GM19035 (cell line): Measurements from ENCODE around the gene SLC6A17.

Source experiments
- ATAC-seq: cut with Tn5 transposase; IDR thresholded peaks from one replicate; pipeline ENCODE4 v1.9.1; 2021; ENCODE audit not compliant: unreplicated experiment

Gene SLC6A17

DNA sequence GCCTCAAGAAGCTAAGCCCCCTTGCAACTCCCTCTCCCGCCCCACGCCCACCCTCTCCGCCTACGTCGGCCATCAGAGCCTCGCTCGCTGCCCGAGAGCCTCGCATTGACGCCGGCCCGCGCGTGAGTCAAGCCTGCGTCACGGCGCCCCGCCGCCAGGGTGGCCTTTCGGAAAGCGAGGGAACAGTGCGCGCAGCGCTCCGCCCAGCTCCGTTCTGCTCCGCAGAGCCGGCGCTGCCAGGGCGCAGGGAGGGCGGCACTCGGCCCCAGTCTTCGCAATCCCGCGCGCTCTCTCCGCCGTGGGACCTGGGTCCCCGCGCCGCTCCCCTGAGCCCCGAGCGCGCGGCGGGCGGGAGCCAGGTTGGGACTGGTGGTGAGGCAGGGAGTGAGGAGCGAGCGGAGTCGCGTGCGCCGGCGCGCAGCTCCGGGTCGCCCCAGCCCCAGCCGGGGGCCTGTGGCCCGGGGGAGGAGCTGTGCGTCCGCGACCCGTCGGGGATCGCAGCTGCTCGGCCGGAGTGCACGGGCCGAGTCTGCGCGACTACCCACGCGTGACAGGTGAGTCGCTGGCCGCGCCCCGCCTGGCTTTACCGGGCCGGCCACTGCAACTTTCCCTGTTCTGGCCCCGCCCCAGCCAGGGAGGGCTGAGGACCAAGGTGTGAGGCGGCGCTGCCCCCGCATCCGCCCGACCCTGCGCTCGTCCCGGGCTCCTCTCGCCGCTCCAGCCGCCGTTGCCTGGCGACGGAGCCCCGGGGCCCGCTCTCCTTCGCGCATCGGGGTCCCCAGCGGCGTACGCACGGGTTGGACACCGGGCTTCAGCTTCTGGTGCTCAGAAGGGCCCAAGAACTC lies at the start of gene SLC6A17:
SLC6A17 (plus strand) TSS at position 165 of the 845 bp plus-strand sequence. CDS start 16,436 bp downstream, outside the sequence.
- no peak for ATAC-seq

DNA sequence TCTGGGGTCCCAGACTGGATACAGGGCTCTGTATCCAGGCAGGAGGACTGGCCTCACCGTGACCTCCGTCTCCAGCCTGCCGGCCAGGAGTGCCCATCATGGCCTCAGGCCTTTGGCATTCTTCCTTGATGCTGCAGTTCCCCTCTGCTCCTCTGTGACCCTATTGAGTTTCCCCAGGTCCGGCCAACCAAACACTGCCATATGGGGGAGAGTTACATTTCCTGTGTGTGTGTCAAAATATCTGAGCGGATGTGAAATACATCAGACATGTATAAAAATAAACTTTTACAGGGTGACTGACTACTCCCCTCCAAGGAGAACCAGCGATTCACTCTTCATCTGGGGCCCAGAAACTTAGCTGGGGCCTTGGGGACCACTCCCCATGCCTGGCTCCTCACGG lies 48.2 kb upstream of the SLC6A17 start:
- ATAC-seq = no peak

GRCh38 chr1:110106013-110106941 lies 44.0 kb upstream of the SLC6A17 start:
- ATAC-seq = no peak

- no peak for ATAC-seq
Measured at GRCh38 chr1:110107867-110108469, 42.3 kb upstream of the SLC6A17 start.

- ATAC-seq = no peak
Measured at GRCh38 chr1:110111081-110111480, 39.2 kb upstream of the SLC6A17 start.

- ATAC-seq = no peak
Measured at GRCh38 chr1:110112143-110112542, 38.2 kb upstream of the SLC6A17 start, which contains the start of gene UBL4B. UBL4B (plus strand) TSS chr1:110112443; CDS start chr1:110112535, 92 bp downstream.

DNA sequence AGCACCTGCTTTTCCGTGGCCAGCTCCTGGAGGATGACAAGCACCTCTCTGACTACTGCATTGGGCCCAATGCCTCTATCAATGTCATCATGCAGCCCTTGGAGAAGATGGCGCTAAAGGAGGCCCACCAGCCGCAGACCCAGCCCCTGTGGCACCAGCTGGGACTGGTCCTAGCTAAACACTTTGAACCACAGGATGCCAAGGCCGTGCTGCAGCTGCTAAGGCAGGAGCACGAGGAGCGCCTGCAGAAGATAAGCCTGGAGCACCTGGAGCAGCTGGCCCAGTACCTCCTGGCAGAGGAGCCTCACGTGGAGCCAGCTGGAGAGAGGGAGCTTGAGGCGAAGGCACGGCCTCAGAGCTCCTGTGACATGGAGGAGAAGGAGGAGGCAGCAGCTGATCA lies 37.6 kb upstream of the SLC6A17 start:
- ATAC-seq = no peak

- ATAC-seq = no peak
Measured at GRCh38 chr1:110113551-110113950, 36.7 kb upstream of the SLC6A17 start.

GRCh38 chr1:110114173-110114572 lies 36.1 kb upstream of the SLC6A17 start:
- no peak for ATAC-seq

DNA sequence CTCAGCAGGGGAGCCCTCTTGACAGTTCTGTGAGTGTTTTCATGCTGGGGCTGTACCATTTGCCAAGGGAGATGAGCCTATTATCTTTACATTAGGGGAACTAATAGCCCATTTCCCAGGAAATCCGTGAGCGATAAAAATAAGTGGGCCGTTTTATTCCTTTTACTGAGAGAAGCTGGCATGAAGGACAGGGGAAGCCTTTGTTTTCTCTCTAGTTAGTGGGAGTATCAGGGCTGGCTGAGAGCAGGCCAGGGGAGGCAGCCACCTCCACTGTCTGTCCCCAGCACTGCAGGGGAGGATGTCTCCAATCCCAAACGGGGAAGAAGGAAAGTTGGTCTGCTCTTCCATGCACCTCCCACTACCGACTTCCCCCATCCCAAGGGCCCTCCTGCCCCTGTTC lies 35.5 kb upstream of the SLC6A17 start:
- no peak for ATAC-seq

- ATAC-seq = no peak
Measured at GRCh38 chr1:110118636-110119396, 31.5 kb upstream of the SLC6A17 start.

DNA sequence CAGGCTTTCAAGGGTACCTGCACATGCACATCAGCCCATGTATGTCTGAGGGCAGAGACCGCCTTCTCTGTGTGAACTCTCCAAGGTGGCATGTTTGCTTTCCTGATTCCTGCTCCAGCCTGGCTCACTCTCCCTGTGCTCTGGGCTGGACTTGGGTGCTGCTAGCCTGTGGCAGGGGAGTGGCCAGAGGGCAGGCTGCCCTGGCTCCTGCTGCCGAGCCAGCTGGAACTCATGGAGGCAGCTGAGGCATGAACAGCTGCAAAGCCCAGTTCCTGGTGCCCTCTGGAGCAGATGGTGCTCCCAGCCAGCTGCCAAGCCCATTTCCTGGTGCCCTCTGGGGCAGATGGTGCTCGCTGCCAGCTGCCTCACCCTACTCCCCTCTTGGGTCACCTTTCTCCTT lies 30.5 kb upstream of the SLC6A17 start:
- ATAC-seq = no peak

DNA sequence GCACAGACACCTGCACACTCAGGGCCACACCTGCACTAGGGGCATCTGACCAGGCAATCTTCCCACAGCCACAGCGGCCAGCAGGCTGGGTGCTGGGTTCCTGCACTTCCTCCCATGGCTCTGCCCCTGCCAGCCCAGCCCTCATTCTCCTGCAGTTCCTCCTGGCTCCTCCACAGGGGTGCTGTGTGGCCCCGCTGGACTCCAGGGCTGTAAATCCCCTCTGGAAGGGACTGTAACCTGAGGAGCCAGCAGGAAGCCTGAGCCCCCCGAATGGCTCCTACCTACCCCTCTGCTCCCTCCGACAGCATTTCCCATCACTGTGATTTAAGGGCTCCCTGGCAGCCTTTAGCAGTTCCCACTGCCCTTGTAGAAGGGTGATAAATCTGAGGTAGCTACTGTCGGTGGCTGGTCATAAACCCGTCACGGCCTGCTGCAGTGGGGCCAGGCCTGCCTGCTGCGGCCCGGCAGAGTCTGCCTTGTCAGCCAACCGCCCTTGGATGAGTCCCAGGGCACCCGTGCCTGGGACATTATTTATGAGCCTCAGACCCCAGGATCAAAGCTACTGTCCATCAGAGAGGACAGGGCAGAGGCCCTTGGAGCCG lies 29.2 kb upstream of the SLC6A17 start:
- no peak for ATAC-seq

GRCh38 chr1:110123224-110123623 lies 27.1 kb upstream of the SLC6A17 start:
- ATAC-seq = no peak

GRCh38 chr1:110125810-110126209 lies 24.5 kb upstream of the SLC6A17 start:
- no peak for ATAC-seq

DNA sequence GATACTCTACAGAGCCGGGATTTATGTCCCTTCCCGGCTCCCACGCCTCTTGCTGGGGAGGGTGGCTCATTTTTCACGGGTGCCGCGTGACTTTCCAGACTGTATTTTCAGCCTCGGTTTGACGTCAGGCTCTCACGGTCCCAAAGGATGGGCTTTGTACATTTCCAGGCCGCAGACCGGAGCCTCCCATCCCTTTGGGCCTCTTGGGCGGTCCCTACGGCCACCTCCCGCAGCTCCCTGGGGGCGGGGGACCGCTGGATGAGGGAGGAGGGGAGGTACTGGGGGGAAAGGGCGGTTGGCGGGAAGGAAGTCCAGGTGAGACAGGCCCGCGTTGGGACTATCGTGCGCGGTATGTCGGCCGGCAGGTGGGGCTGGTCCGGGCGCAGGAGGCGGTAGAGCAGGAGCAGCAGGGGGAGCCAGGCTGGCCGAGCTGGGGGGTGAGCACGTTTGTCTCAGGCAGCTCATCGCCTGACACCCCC lies 20.1 kb upstream of the SLC6A17 start:
- no peak for ATAC-seq

DNA sequence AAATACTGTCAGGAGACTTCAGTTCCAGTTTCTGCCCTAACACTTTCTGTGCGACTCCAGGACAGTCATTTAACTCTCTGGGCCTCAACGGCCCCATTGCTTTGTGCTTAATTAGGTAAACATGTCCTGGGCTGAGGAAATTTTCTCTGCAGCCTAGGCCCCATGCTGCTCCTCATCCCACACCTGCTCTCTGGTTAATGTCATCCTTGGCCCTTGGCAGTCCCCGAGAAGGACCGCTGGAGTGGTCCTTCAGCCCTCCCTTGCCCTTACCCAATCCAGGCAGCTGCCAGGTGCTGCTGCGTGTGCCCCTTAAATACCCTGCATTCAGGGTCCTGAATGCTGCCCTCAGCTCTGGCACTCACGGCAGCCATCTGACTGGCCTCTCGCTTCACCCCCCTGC lies 19.3 kb upstream of the SLC6A17 start:
- no peak for ATAC-seq

GRCh38 chr1:110132682-110133081 lies 17.6 kb upstream of the SLC6A17 start:
- no peak for ATAC-seq

- ATAC-seq = no peak
Measured at GRCh38 chr1:110133436-110133835, 16.9 kb upstream of the SLC6A17 start.

DNA sequence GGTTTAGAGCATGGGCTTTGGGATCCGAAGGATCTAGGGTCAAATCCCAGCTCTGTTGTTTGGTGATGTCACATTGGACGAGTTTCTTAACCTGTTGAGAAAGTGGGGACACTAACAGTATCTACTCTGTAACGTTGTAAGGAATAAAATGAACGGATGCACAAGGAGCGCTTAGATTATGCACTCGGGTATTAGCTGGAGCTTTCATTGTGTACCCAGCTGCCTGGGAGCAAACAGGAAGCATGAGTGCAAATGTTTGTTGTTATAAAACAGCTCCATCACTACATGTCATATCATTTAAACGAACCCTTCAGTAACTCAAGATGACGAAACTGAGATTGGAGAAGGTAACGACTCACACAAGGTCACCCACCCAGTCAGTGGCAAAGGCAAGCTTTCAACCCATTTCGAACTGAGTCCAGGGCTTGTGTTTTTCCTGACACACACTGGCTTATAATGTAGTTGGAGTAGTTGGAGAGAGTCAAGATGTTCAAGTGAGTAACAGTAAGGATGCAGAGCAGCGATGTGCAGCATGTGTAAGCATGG lies 16.2 kb upstream of the SLC6A17 start:
- ATAC-seq = no peak
